ENCODE results near the gene AGT. TPM values are rescaled to one million over a fixed set of nuclear protein-coding genes. Genes with fewer than 3 reads are reported as not detected.

The AGT gene
- total and polyA plus RNA-seq, 2 experiments from 2014 or later: 0.11 TPM; not detected in 1

DNA sequence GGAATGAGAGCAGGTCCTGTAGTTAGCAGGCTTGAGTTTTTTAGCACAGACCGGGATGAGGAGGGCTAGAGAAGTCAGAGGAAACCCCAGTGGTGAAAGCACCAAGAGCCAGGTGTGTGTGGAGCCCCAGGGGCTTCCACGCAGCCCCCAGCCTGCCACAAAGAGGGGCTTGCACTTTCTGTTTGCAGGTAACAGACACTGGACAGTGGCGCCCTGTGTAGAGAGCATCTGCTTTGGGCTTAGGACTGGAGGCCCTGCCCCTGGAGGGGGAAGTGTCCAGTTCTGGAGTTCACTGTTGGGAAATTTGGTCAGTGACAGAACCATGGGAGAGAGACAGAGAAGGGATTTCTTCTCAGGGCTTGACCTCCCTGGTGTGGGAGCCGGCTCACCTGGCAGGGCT, 19.5 kb downstream of the AGT start:
- Mint-ChIP-seq H3K4me1 (peaks cover 7% of the 10 kb centered on the region), H3K27ac (no peak overlapping the region), H3K9me3 (no peaks in the 10 kb centered on the region), H3K4me3 (no peak overlapping the region; the same call in 2 of the 3 replicates), H3K27me3 (ENCODE audit: insufficient read depth, low read depth, poor library complexity) (peaks cover 6% of the 10 kb centered on the region), H3K36me3 (ENCODE audit: low read depth) (peaks cover 37% of the 10 kb centered on the region)
- Histone ChIP-seq H3K4me2 (no peak overlapping the region), H3K79me2 (replicated peaks; ENCODE audit: insufficient read depth) (no peaks in the 10 kb centered on the region), H3K4me3 (no peak overlapping the region), H3K36me3 (ENCODE audit: insufficient read depth) (peaks cover 29% of the 10 kb centered on the region), H4K20me1 (replicated peaks; ENCODE audit: insufficient read depth) (no peaks in the 10 kb centered on the region; the same call in 1 of the 2 replicates), H3K9me2 (ENCODE audit: insufficient read depth) (no peaks in the 10 kb centered on the region), H2AFZ (no peak overlapping the region), H3K27me3 (ENCODE audit: insufficient read depth) (no peaks in the 10 kb centered on the region), H3K27ac (ENCODE audit: low read depth) (no peak overlapping the region), H3K4me1 (ENCODE audit: insufficient read depth) (no peaks in the 10 kb centered on the region), H3F3A (replicated peaks; ENCODE audit: low read depth) (no peaks in the 10 kb centered on the region)
- ATAC-seq (no peak), DNase-seq (ENCODE audit: low spot score) (no peak)
- TF ChIP-seq EZH2phosphoT487 (IDR thresholded peaks at IDR 0.05; ENCODE audit: unreplicated experiment) (no peak), NANOG (IDR thresholded peaks at IDR 0.05; ENCODE audit: borderline replicate concordance) (no peak)
- TF ChIP-seq, protein P1, sequence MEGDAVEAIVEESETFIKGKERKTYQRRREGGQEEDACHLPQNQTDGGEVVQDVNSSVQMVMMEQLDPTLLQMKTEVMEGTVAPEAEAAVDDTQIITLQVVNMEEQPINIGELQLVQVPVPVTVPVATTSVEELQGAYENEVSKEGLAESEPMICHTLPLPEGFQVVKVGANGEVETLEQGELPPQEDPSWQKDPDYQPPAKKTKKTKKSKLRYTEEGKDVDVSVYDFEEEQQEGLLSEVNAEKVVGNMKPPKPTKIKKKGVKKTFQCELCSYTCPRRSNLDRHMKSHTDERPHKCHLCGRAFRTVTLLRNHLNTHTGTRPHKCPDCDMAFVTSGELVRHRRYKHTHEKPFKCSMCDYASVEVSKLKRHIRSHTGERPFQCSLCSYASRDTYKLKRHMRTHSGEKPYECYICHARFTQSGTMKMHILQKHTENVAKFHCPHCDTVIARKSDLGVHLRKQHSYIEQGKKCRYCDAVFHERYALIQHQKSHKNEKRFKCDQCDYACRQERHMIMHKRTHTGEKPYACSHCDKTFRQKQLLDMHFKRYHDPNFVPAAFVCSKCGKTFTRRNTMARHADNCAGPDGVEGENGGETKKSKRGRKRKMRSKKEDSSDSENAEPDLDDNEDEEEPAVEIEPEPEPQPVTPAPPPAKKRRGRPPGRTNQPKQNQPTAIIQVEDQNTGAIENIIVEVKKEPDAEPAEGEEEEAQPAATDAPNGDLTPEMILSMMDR (conservative IDR thresholded peaks at IDR 0.05; ENCODE audit: low read depth in 2 of 2): no peak
- TF ChIP-seq, protein P2, sequence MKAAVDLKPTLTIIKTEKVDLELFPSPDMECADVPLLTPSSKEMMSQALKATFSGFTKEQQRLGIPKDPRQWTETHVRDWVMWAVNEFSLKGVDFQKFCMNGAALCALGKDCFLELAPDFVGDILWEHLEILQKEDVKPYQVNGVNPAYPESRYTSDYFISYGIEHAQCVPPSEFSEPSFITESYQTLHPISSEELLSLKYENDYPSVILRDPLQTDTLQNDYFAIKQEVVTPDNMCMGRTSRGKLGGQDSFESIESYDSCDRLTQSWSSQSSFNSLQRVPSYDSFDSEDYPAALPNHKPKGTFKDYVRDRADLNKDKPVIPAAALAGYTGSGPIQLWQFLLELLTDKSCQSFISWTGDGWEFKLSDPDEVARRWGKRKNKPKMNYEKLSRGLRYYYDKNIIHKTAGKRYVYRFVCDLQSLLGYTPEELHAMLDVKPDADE (IDR thresholded peaks at IDR 0.05): no peak
- TF ChIP-seq, protein P3, sequence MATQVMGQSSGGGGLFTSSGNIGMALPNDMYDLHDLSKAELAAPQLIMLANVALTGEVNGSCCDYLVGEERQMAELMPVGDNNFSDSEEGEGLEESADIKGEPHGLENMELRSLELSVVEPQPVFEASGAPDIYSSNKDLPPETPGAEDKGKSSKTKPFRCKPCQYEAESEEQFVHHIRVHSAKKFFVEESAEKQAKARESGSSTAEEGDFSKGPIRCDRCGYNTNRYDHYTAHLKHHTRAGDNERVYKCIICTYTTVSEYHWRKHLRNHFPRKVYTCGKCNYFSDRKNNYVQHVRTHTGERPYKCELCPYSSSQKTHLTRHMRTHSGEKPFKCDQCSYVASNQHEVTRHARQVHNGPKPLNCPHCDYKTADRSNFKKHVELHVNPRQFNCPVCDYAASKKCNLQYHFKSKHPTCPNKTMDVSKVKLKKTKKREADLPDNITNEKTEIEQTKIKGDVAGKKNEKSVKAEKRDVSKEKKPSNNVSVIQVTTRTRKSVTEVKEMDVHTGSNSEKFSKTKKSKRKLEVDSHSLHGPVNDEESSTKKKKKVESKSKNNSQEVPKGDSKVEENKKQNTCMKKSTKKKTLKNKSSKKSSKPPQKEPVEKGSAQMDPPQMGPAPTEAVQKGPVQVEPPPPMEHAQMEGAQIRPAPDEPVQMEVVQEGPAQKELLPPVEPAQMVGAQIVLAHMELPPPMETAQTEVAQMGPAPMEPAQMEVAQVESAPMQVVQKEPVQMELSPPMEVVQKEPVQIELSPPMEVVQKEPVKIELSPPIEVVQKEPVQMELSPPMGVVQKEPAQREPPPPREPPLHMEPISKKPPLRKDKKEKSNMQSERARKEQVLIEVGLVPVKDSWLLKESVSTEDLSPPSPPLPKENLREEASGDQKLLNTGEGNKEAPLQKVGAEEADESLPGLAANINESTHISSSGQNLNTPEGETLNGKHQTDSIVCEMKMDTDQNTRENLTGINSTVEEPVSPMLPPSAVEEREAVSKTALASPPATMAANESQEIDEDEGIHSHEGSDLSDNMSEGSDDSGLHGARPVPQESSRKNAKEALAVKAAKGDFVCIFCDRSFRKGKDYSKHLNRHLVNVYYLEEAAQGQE (IDR thresholded peaks at IDR 0.05; ENCODE audit: unreplicated experiment): no peak

DNA sequence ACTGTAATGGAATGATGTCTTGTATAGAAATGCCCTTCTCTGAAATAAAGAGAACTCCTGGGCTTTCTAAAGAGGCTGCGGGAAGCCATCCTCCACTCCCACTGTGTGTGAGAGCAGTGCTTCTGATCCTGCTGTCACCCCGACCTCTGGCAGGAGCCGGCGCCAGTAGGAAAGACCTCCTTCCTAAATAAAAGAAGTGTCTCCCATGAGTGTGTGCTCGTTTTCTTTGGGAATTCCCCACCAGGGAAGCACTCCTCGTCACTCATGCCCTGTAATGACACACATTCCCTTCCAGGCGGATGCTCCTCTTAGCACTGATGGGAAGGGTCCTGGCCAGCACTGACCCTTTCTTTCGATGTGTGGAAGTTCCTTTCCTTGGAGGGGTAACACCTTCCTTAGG, 20.1 kb downstream of the AGT start:
- no peak for DNase-seq (ENCODE audit: low spot score)
- Mint-ChIP-seq H3K27ac (peak overlapping the region; percentile 6; the same call in 1 of the 2 replicates), H3K36me3 (ENCODE audit: low read depth) (peaks cover 39% of the 10 kb centered on the region), H3K9me3 (no peaks in the 10 kb centered on the region), H3K4me1 (peaks cover 7% of the 10 kb centered on the region), H3K27me3 (ENCODE audit: insufficient read depth, low read depth, poor library complexity) (peaks cover 6% of the 10 kb centered on the region), H3K4me3 (no peak overlapping the region)
- Histone ChIP-seq H3K79me2 (replicated peaks; ENCODE audit: insufficient read depth) (no peaks in the 10 kb centered on the region), H2AFZ (no peak overlapping the region), H3K36me3 (ENCODE audit: insufficient read depth) (peaks cover 31% of the 10 kb centered on the region), H4K20me1 (replicated peaks; ENCODE audit: insufficient read depth) (no peaks in the 10 kb centered on the region; the same call in 1 of the 2 replicates), H3K27ac (ENCODE audit: low read depth) (no peak overlapping the region), H3K27me3 (ENCODE audit: insufficient read depth) (no peaks in the 10 kb centered on the region), H3K4me1 (ENCODE audit: insufficient read depth) (no peaks in the 10 kb centered on the region), H3K4me2 (no peak overlapping the region), H3K9me2 (ENCODE audit: insufficient read depth) (no peaks in the 10 kb centered on the region), H3F3A (replicated peaks; ENCODE audit: low read depth) (no peaks in the 10 kb centered on the region), H3K4me3 (no peak overlapping the region)
- ATAC-seq: no peak
- no peak for TF ChIP-seq NANOG (IDR thresholded peaks at IDR 0.05; ENCODE audit: borderline replicate concordance)
- no peak for TF ChIP-seq ZNF114 (CRISPR knock-in tag; IDR thresholded peaks at IDR 0.05)
- TF ChIP-seq STAT1 (IDR thresholded peaks at IDR 0.05; ENCODE audit: unreplicated experiment): no peak
- TF ChIP-seq CREB1 (CRISPR knock-in tag; IDR thresholded peaks at IDR 0.05; ENCODE audit: low read depth): no peak
- TF ChIP-seq JUNB (IDR thresholded peaks at IDR 0.05; ENCODE audit: unreplicated experiment): no peak
- no peak for TF ChIP-seq ZNF331 (CRISPR knock-in tag; IDR thresholded peaks at IDR 0.05; ENCODE audit: low read depth)
- TF ChIP-seq, protein P1 (conservative IDR thresholded peaks at IDR 0.05; ENCODE audit: low read depth in 2 of 2): no peak
